Measurements from ENCODE around the gene MGRN1. TPM values are rescaled to one million over a fixed set of nuclear protein-coding genes. Genes with fewer than 3 reads are reported as not detected.

MGRN1 gene
- total RNA-seq, 4 donors from 2014 or later = 15.8 to 25.6 (median 22.0) TPM

DNA sequence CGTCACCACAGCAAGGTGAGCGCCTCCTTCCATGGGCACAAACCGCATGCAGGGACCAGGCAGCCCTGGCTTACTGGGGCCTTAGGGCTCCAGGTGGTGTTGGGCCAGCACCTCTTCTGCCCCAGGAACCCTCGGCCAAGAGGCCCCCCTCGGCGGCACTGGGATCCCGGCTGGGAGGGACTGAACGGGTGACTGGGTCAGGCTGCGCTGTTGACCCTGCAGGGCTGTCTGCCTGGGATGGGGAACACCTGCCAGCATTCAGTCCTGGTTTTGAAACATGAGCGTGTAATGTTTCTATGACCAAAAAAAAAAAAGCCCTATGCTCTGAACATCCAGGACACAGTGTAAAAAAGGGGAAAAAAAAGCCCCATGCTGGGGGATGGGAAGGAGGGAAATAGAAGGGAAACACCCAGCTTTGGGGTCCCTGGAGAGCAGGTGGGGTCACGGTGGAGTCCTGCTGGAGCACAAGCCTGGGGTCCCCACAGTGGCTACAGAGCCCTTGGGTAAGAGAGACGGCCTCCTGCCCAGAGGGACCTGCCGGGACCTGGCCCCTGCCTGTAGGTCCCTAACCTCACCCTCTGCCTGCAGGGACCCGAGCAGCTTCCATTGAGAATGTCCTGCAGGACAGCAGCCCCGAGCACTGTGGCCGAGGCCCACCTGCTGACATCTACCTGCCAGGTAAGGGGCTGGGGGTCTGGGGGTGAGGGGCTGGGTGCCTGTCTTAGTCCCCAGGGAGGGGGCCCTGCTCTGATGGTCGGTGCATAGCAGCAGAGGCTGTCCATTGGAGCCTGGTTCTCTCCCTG is 58.8 kb downstream of the MGRN1 start:
- 86 to 93% methylated on average over 6 to 7 of the region's 17 CpGs for WGBS, 2 donors
- peaks cover 0 to 45% (median 0%) of the 10 kb centered on the region in 3 donors for H3K4me1 ChIP-seq
- peaks cover 25 to 97% (median 35%) of the 10 kb centered on the region in 3 donors for H3K36me3 ChIP-seq
- H3K4me3 ChIP-seq = no peak overlapping the region
- no peak overlapping the region for H3K27ac ChIP-seq
- DNase-seq = no peak
- intact Hi-C loops (cut with DNase I) = no loop called here
- no peaks in the 10 kb centered on the region for H3K9me3 ChIP-seq
- no peaks in the 10 kb centered on the region for H3K27me3 ChIP-seq
- TF ChIP-seq POLR2A (IDR thresholded peaks at IDR 0.05) = no peak
- TF ChIP-seq, protein P1, sequence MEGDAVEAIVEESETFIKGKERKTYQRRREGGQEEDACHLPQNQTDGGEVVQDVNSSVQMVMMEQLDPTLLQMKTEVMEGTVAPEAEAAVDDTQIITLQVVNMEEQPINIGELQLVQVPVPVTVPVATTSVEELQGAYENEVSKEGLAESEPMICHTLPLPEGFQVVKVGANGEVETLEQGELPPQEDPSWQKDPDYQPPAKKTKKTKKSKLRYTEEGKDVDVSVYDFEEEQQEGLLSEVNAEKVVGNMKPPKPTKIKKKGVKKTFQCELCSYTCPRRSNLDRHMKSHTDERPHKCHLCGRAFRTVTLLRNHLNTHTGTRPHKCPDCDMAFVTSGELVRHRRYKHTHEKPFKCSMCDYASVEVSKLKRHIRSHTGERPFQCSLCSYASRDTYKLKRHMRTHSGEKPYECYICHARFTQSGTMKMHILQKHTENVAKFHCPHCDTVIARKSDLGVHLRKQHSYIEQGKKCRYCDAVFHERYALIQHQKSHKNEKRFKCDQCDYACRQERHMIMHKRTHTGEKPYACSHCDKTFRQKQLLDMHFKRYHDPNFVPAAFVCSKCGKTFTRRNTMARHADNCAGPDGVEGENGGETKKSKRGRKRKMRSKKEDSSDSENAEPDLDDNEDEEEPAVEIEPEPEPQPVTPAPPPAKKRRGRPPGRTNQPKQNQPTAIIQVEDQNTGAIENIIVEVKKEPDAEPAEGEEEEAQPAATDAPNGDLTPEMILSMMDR (IDR thresholded peaks at IDR 0.05) = no peak

GRCh38 chr16:4684058-4684715 is 59.6 kb downstream of the MGRN1 start:
- peaks cover 26 to 98% (median 35%) of the 10 kb centered on the region in 3 donors for H3K36me3 ChIP-seq

GRCh38 chr16:4684763-4685162 is 60.1 kb downstream of the MGRN1 start:
- intact Hi-C loops (cut with DNase I) = no loop called here
- TF ChIP-seq POLR2A (IDR thresholded peaks at IDR 0.05) = no peak
- TF ChIP-seq, protein P1 (IDR thresholded peaks at IDR 0.05) = no peak
- DNase-seq = no peak
- Histone ChIP-seq H3K4me3 (no peak overlapping the region), H3K4me1 (peaks cover 0 to 32% (median 0%) of the 10 kb centered on the region in 3 donors), H3K9me3 (no peaks in the 10 kb centered on the region), H3K27ac (no peak overlapping the region), H3K36me3 (peaks cover 26 to 98% (median 35%) of the 10 kb centered on the region in 3 donors), H3K27me3 (no peaks in the 10 kb centered on the region)
- WGBS, 2 donors = 52 to 100% methylated on average over 1 to 6 of the region's 13 CpGs

More at GRCh38 chr16:4684058-4684715, 59.6 kb downstream of the MGRN1 start:
- Histone ChIP-seq H3K27ac (no peak overlapping the region), H3K27me3 (no peaks in the 10 kb centered on the region), H3K4me1 (peaks cover 0 to 38% (median 0%) of the 10 kb centered on the region in 3 donors), H3K9me3 (no peaks in the 10 kb centered on the region), H3K4me3 (no peak overlapping the region)
- WGBS, 2 donors = 90 to 95% methylated on average over 5 to 8 of the region's 23 CpGs
- no peak for DNase-seq
- TF ChIP-seq POLR2A (IDR thresholded peaks at IDR 0.05) = no peak
- TF ChIP-seq, protein P1 (IDR thresholded peaks at IDR 0.05) = no peak
- intact Hi-C loops (cut with DNase I) = no loop called here

DNA sequence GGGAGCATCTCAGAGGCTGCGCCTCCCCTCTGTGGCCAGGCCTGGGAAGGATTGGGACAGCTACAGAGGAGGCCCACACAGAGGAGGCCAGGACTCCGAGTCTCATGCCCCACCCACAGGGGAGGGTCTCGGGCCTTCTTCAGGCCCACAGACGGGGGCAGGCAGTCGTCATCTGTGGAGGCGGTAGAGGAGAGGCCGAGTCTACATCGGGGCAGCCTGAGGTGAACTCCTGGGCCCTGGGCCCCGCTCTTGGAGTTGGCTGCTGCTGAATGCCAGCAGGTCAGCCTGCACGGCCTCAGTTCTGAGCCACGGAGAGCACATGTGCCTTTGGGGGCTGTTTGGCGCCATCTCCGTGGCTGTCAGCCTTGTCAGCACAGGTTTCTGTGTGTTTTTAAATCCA is 60.7 kb downstream of the MGRN1 start:
- no peak for DNase-seq
- WGBS, 2 donors = 73% methylated on average over 3 of the region's 13 CpGs; no CpG with 5 or more reads in 1 of the 2 donors
- Histone ChIP-seq H3K27ac (no peak overlapping the region), H3K36me3 (peaks cover 26 to 98% (median 35%) of the 10 kb centered on the region in 3 donors), H3K9me3 (no peaks in the 10 kb centered on the region), H3K27me3 (no peaks in the 10 kb centered on the region), H3K4me3 (no peak overlapping the region), H3K4me1 (peaks cover 0 to 31% (median 3%) of the 10 kb centered on the region in 3 donors)
- TF ChIP-seq, protein P1 (IDR thresholded peaks at IDR 0.05) = no peak
- TF ChIP-seq POLR2A (IDR thresholded peaks at IDR 0.05) = no peak
- intact Hi-C loops (cut with DNase I) = no loop called here
